Measurements from ENCODE around the gene PLB1. TPM values are rescaled to one million over a fixed set of nuclear protein-coding genes. Genes with fewer than 3 reads are reported as not detected.

PLB1 gene
- total and polyA plus RNA-seq, 9 of the 15 experiments (the other 6 are each of a cell fraction or from before 2014, with no cell fraction given) = 0.01 to 0.09 (median 0.07) TPM; not detected in 2

DNA sequence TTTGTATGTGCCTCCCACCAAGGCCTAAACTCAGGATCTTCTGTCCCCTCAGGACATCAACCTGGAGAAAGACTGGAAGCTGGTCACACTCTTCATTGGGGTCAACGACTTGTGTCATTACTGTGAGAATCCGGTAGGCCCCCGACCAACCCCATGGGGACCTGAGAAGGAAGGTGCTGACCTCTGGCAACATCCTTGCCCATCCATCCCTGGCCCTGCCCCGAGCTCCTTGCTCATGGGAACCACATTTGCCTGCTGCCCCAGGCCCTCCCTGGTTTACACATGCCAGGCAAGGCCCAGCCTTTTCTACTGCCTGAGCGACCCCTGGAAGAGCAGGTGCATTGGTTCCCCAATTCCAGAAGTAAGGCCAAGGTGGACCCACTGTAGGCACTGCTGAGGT is 130.5 kb downstream of the PLB1 start (continued):
- TF ChIP-seq RERE (CRISPR knock-in tag; IDR thresholded peaks at IDR 0.05; ENCODE audit: borderline replicate concordance) (no peak), TFAP4 (CRISPR knock-in tag; IDR thresholded peaks at IDR 0.05; ENCODE audit: borderline replicate concordance) (no peak), CXXC5 (CRISPR knock-in tag; IDR thresholded peaks at IDR 0.05) (no peak), SMARCC2 (IDR thresholded peaks at IDR 0.05; ENCODE audit: low read depth) (no peak), FOXJ2 (tag; IDR thresholded peaks at IDR 0.05) (no peak), BACH1 (tag; IDR thresholded peaks at IDR 0.05) (no peak), HDAC8 (tag; IDR thresholded peaks at IDR 0.05) (no peak), CHCHD3 (CRISPR knock-in tag; IDR thresholded peaks at IDR 0.05) (no peak), EP400 (IDR thresholded peaks at IDR 0.05) (no peak), DLX4 (CRISPR knock-in tag; IDR thresholded peaks at IDR 0.05) (no peak), ZNF197 (CRISPR knock-in tag; IDR thresholded peaks at IDR 0.05; ENCODE audit: low read depth) (no peak), ILF3 (IDR thresholded peaks at IDR 0.05; ENCODE audit: borderline replicate concordance) (no peak), SNRNP70 (optimal IDR thresholded peaks at IDR 0.05; ENCODE audit: low read depth, low read length) (no peak)
- TF ChIP-seq, protein P1, sequence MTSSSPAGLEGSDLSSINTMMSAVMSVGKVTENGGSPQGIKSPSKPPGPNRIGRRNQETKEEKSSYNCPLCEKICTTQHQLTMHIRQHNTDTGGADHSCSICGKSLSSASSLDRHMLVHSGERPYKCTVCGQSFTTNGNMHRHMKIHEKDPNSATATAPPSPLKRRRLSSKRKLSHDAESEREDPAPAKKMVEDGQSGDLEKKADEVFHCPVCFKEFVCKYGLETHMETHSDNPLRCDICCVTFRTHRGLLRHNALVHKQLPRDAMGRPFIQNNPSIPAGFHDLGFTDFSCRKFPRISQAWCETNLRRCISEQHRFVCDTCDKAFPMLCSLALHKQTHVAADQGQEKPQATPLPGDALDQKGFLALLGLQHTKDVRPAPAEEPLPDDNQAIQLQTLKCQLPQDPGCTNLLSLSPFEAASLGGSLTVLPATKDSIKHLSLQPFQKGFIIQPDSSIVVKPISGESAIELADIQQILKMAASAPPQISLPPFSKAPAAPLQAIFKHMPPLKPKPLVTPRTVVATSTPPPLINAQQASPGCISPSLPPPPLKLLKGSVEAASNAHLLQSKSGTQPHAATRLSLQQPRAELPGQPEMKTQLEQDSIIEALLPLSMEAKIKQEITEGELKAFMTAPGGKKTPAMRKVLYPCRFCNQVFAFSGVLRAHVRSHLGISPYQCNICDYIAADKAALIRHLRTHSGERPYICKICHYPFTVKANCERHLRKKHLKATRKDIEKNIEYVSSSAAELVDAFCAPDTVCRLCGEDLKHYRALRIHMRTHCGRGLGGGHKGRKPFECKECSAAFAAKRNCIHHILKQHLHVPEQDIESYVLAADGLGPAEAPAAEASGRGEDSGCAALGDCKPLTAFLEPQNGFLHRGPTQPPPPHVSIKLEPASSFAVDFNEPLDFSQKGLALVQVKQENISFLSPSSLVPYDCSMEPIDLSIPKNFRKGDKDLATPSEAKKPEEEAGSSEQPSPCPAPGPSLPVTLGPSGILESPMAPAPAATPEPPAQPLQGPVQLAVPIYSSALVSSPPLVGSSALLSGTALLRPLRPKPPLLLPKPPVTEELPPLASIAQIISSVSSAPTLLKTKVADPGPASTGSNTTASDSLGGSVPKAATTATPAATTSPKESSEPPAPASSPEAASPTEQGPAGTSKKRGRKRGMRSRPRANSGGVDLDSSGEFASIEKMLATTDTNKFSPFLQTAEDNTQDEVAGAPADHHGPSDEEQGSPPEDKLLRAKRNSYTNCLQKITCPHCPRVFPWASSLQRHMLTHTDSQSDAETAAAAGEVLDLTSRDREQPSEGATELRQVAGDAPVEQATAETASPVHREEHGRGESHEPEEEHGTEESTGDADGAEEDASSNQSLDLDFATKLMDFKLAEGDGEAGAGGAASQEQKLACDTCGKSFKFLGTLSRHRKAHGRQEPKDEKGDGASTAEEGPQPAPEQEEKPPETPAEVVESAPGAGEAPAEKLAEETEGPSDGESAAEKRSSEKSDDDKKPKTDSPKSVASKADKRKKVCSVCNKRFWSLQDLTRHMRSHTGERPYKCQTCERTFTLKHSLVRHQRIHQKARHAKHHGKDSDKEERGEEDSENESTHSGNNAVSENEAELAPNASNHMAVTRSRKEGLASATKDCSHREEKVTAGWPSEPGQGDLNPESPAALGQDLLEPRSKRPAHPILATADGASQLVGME (CRISPR knock-in tag; IDR thresholded peaks at IDR 0.05) = no peak

All from K562 (cell line).